ENCODE data around the gene MAN2B1. TPM values are rescaled to one million over a fixed set of nuclear protein-coding genes. Genes with fewer than 3 reads are reported as not detected.
"Not testable (repeated sequence)": the region's sequence is repeated elsewhere in the genome, so short reads cannot be mapped to it uniquely, and the experiment has no call there.

The MAN2B1 gene
- total RNA-seq, 1 donor from 2014 or later: 22.1 TPM

DNA sequence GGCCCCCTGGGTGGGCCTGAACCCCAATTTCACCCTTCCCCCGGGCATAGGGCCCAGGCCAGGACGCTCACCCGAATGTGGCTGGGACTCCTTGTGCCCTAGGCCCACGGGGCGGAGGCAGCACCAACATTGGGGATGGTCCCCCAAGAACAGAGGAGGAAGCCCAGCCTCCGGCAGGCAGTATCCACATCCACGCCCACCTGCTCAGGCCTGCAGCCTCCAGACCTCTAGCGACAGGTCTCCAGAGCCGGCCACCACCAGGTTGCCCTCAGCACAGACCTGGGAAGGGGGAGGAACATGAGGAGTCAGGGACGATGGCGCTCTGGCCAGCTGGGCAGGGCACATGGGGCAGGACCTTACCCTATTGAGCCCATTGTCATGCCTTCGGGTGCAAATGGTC, 22.5 kb upstream of the MAN2B1 start:
- DNase-seq (ENCODE audit: low spot score): no peak

DNA sequence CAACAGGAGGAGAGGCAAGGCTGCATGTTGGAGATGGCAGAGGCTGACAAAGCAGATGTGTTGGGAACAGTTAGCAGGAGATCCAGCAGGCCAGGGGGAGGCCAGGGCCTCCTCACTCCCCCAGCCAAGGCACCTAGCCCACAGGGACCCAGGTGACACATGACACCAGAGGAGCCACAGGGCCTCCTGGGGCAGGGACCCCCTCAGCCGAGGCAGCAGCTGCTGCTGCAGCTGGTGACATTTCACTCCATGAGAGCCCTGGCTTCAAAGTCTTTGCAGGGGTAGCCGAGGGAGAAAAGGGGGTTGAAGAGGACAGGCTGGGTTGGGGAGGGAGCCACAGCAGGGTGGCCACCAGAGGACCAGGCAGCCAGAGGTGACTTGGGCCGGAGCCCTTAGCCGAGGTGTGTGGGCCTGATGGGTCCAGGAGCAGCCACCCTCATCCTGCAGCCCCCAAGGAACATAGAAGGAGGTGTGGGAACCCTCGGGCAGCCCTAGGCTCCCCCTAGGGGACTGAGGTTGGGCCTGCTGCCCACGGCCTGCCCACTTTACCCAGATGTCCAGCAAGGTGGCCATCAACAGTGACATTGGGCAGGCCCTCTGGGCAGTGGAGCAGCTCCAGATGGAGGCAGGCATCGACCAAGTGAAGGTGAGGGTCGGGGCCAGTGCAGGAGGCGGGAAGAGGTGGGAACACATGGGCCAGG, 21.1 kb upstream of the MAN2B1 start, which contains the start of gene GNG14:
Gene GNG14, plus strand, starts transcription at position 503 of the 701 bp plus-strand sequence. Its CDS starts 51 bp downstream, at position 554.
- no peak for DNase-seq (ENCODE audit: low spot score)

DNA sequence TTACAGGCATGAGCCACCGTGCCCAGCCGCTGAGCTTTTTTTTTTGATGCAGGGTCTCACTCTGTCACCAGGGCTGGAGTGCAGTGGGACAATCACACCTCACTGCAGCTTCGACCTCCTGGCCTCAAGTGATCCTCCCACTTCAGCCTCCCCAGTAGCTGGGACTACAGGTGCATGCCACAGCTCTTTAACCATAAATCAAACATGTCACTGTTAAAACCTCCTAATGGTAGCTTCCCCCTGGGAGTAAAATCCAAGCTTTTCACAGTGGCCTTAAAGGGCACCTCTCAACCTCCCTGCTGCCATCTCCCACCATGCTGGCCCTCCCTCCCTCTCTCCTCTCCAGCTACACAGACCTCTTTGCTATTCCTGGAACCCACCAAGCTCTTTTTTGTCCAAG, 19.3 kb upstream of the MAN2B1 start:
- no peak for DNase-seq (ENCODE audit: low spot score)

DNA sequence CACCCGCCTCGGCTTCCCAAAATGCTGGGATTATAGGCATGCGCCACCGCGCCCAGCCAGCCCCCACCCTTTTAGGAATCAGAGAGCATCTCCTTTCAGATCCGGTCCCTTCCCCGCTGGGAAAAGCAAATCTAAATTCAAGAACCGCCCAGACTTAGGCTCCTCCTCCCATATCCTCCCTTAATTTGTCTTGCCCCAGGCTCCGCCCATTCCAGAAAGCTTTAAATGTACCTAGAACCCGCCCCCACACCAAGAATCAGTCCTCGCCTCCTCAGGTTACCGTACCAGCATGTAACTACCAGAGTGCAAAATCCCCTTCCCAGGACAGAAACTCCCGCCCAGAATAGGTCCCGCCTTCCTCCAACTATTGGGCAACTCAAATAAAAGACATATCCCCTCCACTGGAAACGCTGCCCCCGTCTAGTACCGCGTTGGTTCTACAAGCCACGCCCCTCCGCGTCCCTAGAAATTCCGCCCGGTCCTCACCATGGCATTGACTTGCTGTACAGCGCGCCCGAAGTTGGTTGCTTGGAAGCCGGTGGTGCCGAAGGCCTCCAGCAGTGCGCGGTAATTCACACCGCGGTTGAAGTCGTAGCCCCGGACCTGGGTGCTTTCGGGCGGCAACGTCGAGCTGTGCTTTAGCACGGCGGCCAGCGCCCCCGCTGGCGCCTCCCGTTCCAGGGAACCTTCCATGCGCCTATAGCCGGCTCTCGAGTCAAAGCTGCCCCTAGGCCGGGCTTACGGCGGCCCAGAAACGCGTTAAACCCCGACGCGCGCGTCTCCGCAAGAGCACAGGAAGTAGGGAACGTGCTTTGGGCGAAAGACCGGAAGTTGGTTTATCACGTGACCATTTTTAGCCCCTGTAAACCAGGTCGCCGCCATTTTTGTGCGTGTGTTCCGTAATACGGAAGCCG, 14.8 kb upstream of the MAN2B1 start, which contains the start of gene DHPS:
Gene DHPS, minus strand, starts transcription at position 807 of the 914 bp plus-strand sequence. Its CDS starts 114 bp downstream, at position 693.
- peak; percentile 98 for DNase-seq (ENCODE audit: low spot score)

DNA sequence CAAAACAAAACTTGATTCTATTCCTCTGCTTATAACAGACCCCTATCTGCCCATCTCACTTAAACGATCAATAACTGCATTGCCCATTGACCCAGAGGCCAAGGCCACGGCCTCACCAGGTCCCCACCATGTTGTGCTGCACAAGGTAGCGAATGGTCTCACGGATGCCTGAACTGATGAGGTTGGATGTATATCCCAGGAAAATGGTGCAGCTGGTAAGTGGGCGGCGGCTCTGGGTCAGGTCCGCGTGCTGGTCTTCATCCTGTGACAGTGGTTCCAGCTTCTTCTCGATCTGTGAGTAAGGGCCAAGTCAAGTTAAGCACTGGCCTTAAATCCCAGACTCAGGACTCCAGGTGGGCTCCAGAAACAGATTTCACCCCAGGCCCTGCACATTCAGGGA, 13.5 kb upstream of the MAN2B1 start:
- DNase-seq (ENCODE audit: low spot score): no peak

DNA sequence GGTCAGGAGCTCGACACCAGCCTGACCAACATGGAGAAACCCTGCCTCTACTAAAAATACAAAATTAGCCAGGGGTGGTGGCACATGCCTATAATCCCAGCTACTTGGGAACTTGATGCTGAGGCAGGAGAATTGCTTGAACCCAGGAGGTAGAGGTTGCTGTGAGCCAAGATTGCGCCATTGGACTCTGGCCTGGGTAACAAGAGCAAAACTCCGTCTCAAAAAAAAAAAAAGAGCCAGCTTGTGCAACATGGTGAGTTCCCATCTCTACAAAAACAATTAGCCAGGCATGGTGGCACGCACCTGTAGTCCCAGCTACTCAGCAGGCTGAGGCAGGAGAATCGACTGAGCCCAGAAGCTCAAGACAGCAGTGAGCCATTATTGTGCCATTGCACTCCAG, 11.5 kb upstream of the MAN2B1 start:
- DNase-seq (ENCODE audit: low spot score): not testable (repeated sequence)

DNA sequence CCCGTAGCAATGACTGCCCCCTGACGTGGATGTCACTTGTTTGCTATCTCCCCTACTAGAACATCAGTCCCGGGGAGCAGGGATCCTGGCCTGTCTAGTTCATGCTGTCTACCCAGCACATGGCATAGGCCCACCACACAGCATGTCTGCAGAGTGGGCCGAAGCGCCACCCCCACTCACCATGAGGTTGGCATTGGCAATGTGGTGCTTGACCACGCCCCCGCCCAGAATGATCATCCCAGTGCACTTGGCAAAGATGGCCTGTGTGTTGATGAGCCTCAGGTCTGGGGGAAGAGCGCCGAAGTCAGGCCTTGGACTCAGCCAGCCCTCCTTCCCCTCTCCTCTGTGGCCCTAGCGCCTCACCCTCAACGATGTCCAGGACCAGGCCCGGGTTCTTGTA, 10.4 kb upstream of the MAN2B1 start:
- no peak for DNase-seq (ENCODE audit: low spot score)

DNA sequence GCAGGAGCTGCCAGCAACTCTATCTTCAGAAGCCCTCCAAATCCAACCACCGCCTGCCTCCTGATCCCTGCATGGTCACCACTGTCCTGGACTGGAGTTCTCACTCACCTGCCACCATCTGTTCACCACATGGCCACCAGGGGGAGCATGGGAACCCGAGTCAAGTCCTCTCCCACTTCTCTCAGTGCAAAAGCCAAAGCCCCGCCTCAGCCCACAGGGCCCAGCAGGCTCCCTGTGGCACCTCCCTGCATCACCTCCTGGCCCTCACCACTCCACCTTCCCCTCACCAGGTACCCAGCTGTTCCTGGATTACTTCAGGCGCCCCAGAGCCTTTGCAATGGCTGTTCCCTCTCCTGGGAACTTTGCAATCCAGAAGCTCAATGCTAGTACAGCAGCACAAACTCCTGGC, 9.8 kb upstream of the MAN2B1 start:
- DNase-seq (ENCODE audit: low spot score): peak; percentile 78

DNA sequence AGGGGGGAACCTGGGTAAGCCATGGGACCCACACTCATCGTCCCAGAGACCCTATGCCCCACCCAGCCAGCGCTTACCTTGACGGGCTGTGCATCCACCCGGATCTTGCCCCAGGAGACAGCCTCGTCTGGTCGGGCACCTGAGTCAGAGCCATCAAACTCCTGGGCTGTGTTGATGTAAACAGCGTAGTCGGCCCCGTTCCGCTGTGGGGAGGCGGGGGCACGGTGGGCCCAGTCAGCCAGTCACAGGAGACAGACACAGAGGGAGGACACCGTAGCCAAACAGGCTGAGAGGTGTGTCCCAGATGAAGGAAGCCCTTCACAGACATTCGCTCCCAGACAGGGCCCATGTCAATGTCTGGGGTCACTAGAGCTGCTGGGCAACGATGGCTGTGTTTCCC, 9.4 kb upstream of the MAN2B1 start:
- no peak for DNase-seq (ENCODE audit: low spot score)

DNA sequence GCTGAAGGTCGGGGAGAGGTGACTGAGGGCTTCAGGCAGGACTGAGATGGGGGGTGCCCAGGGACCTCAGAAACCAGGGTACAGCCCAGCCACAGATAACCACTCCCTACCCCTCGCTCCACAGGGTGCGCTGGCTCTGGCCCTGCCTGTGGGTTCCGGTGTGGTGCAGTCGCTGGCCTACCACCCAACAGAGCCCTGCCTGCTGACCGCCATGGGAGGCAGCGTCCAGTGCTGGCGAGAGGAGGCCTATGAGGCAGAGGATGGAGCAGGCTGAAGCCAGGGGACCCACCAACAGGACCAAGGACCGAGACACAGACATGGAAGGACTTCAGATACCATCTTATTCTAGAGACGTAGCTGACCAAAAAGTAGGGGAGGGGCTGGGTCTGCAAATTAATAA, 8.9 kb upstream of the MAN2B1 start:
- DNase-seq (ENCODE audit: low spot score): no peak

DNA sequence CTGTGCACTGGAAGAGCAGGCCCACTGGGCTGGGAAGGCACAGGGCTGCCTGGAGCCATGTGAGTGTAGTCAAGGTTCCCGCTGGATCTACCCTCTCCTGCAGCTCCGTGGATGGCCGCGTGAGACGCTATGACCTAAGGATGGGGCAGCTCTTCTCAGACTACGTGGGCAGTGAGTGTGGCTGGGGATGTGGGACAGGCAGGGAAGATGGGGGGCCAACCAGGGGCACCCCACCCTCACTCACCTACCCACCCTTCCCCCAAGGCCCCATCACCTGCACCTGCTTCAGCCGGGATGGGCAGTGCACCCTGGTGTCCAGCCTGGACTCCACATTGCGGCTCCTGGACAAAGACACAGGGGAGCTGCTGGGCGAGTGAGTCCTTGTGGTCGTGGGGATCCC, 6.2 kb upstream of the MAN2B1 start:
- DNase-seq (ENCODE audit: low spot score): no peak

DNA sequence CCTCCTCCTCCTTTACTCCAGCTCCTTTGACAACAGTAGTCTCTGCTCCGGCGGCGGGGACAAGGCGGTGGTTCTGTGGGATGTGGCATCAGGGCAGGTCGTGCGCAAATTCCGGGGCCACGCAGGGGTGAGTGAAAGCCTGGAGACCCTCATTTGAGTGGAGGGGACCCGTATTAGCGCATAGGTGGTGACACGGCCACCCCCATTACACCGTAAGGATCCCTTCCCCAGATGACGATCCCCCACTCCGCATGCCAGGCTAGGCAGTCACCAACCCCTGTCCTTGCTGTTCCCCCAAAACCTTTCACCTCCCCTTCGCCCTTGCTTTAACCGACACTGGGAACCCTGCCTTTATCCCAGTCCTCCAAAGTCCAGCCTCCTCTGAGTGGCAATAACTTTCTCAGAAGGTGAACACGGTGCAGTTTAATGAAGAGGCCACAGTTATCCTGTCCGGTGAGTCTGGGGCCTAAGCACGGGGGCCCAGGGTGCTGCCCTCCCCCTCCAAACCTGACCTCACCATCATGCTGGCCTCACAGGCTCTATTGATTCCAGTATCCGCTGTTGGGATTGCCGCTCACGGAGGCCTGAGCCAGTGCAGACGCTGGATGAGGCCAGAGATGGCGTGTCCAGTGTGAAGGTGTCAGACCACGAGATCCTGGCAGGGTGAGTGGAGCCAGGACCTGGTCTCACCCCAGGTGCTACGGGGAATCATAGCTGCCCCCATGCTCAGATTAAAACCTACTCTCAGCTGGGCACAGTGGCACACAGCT, 3.8 kb upstream of the MAN2B1 start:
- DNase-seq (ENCODE audit: low spot score): no peak

DNA sequence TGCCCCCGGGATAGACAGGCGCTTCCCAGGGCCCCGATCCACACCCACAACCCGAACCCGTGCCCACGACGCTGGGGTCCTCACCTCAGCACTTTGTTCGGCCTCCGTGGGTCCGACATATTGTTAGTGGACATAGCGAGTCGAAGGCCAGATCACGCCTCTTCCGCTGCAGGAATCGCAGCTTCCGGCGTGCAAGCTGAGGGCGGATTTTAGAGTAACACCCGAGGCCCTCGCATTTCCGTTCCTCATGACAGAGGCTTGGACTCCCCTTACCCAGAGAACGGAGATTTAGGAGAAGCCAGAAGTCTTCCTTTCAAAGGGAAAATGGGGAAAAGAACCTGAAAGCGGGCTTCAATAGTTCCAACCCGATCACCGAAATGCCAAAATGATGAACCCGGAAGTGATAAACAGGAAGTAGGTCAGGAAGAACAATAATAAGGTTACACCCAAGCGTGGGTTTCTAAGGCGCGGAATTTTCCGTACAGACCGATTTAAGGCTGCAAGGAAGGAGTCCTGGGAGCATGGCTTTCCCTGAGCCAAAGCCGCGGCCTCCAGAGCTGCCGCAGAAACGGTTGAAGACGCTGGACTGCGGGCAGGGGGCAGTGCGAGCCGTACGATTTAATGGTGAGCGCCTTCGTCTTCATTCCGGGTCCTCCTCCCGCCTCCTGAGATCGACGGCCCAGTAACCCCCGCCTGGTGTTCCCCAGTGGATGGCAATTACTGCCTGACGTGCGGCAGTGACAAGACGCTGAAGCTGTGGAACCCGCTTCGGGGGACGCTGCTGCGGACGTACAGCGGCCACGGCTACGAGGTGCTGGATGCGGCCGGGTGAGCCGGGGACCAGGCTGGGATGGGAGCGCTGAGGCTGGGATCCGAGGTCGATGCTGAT, 3.0 kb upstream of the MAN2B1 start:
- DNase-seq (ENCODE audit: low spot score): peak; percentile 89

DNA sequence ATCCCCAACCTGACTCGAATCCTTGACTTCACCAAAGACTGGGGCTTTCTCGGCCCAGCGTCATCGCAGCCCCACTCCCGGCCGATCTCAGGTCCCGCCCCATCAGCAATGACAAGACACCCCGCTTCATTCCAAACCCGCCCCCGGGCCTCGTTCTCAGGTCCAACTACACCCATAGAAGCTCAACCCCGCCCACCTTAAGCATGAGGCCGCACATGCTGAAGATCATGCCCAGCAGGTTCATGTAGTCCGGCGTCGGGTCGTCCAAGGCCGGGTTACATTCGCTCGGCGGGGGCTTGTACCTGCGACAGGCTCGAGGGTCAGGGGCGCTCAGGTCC, 2.4 kb upstream of the MAN2B1 start:
- peak; percentile 69 for DNase-seq (ENCODE audit: low spot score)

DNA sequence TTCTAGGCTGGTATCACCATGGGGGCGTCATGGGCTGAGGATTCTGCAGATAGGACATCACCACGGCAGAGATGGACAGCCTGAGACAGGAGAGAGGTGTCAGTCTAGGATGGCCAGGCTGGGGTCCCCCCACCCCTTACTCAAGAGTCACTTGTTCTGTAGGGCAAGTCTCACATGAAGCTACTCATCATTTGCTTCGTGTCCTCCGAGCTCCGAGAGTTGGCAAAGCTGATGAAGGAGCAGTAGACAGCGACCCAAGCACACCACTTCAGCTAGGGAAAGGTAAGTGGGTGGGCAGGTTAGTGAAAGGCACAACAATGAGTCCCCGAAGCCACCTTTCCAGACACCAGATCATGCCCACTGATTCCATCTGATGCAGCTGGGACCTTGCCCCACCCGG, 1.8 kb upstream of the MAN2B1 start:
- no peak for DNase-seq (ENCODE audit: low spot score)

DNA sequence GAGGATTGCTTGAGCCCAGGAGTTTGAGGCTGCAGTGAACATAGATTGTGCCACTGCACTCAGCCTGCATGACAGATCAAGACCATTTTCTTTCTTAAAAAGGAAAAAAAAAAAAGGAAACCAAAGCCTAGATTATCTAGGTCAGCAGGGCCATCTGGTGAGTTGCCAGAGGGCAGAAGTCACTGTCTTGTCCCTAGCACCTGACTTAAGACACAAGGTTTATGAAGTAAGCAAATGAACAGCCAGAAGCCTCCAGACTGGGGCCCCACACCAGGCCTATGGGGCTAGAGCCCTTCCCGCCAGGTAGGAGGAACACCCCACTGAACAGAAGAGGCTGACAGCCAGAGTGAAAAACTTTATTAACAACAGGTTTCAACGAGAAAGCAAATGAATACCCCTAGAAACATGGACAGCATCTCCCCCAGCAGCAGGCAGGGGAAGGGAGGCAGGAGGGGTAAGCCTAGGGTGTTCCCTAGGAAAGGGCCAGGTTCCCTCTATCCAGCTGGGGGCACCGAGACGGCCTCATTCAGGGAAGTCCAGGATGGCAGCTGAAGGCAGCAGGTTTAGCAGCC, 1.3 kb upstream of the MAN2B1 start:
- DNase-seq (ENCODE audit: low spot score): no peak

DNA sequence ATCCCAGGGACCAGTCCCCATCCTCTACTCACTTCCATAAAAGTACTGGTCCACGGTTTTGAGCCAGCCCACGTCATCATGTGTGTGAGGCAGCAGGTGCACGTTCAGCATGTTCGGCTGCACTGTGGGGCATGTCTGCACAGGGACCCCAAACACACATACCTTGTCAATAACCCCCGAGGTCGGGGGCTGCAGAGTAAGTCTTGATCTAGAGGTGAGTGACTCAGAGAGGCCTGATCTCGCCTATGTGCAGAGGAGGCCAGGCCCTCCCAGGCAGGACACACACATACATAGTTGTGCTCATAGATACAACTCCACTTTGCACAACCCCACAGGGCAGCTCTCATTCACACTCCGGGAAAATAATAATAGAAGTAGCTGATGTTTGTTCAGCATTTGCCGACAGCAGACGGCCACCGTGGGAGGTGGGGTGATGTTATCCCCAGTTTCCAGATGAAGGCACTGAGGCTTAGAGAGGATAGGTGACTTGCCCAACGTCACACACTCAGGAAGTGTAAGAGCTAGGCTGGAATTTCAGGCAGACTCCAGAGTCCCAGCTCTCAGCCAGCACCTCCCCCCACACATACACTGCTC, 774 bp downstream of the MAN2B1 start:
- no peak for DNase-seq (ENCODE audit: low spot score)

DNA sequence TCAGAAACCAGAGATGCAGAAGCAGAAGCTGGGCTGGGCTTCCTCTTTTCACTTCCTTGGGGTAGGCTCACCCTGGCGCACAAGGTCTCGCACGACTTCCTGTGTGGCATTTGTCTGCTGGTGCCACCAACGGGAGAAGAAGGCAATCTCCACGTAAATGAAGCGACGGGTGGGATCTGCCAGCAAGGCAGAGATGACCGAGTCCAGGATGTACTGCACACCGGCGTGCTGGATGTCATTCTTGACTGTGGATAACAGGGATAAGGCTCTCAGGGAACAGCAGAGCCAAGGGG, 1.3 kb downstream of the MAN2B1 start:
- DNase-seq (ENCODE audit: low spot score): peak; percentile 44

DNA sequence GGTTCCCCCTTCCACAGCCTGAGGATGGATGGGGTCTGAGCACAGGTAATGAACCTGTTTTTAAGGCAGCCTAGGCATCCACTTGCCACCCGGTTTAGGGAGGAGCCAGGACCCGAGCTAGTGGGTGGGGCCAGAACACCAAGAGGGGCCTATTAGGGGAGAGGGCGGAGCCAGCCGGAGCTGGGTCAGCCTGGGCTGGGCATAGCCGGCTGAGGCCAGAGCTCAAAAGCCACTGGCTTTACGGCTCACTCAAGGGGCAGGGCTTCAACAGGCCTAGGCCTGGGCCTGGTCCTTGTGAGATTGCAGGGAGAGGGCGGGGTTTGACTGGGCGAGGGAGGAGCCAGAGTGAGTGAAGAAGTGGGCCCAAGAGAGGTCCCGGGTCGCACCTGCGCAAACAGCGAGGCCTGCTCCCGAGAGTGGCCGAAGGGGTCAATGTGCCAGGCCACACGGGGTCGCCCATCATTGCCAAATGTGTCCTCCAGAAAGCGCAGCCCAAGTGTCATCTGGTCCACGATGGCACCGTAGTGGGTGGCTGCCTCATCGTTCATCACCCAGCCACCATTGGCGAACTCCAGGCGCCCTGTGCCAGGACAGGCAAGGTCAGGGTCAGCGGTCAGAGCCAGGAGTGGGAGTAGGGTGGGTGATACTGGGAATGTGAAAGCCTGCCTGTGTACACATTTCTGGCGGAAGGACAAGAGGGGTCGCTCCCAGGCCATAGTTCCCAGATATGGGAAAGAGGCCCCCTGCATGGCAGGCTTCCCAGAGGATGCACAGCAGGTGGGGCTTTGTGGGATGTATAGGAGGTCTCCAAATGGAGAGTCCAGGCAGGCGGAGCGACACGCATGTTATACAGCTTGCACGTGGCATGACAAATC, 1.9 kb downstream of the MAN2B1 start:
- no peak for DNase-seq (ENCODE audit: low spot score)

DNA sequence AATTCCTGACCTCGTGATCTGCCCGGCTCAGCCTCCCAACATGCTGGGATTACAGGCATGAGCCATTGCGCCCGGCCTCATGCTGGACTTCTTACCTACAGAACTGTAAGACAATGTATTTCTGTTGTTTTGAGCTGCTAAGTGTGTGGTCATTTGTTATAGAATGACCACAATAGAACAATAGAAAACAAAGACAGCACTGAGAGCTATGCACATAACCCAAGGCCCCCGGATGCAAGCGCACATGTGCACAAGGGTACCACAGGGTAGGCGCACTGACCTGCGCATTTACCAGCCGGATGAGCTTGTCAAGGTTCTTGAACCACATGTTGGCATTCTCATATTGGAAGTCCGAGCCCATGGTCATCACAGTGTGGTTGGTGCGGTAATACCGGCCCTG, 5.6 kb downstream of the MAN2B1 start:
- no peak for DNase-seq (ENCODE audit: low spot score)
